Endodermal cell (in vitro differentiated cells): ENCODE data around the gene SLC34A3. TPM values are rescaled to one million over a fixed set of nuclear protein-coding genes. Genes with fewer than 3 reads are reported as not detected.

Source experiments
- DNase-seq: peaks from one replicate; pipeline ENCODE4 v3.0.0-alpha.2; 2017
- H3K27ac ChIP-seq: 2 replicates; pipeline ENCODE4 v1.5.1; 2013; ENCODE audit warnings: mild to moderate bottlenecking, low read depth, low read length, moderate library complexity
- H3K27me3 ChIP-seq: 2 replicates; pipeline ENCODE4 v1.6.1; 2013; ENCODE audit warnings: mild to moderate bottlenecking, low read length, moderate library complexity; ENCODE audit not compliant: insufficient read depth, control insufficient read depth, poor library complexity, severe bottlenecking
- H3K36me3 ChIP-seq: 2 replicates; pipeline ENCODE4 v1.7.0; 2013; ENCODE audit warnings: mild to moderate bottlenecking, low read length, moderate library complexity; ENCODE audit not compliant: control insufficient read depth, insufficient read depth
- H3K4me1 ChIP-seq: one replicate; pipeline ENCODE4 v1.7.0; 2013; ENCODE audit warnings: low read length; ENCODE audit not compliant: control insufficient read depth, insufficient read depth
- H3K4me3 ChIP-seq: 2 replicates; pipeline ENCODE4 v1.5.1; 2013; ENCODE audit warnings: mild to moderate bottlenecking, low read length, moderate library complexity
- H3K9ac ChIP-seq: 2 replicates; pipeline ENCODE4 v1.6.1; 2013; ENCODE audit warnings: mild to moderate bottlenecking, low read length, moderate library complexity; ENCODE audit not compliant: poor library complexity, severe bottlenecking; ENCODE audit errors: extremely low read depth
- H3K9me3 ChIP-seq: 2 replicates; pipeline ENCODE4 v1.6.1; 2013; ENCODE audit warnings: mild to moderate bottlenecking, low read length, moderate library complexity; ENCODE audit not compliant: control insufficient read depth
- H3K27ac Mint-ChIP-seq: 2 replicates; pipeline ENCODE4 v1.8.0; 2020; ENCODE audit warnings: mixed read lengths
- H3K27me3 Mint-ChIP-seq: 2 replicates; pipeline ENCODE4 v1.8.0; 2021; ENCODE audit warnings: mild to moderate bottlenecking, mixed read lengths; ENCODE audit not compliant: insufficient read depth
- H3K36me3 Mint-ChIP-seq: 2 replicates; pipeline ENCODE4 v1.8.0; 2020; ENCODE audit warnings: low read depth, mixed read lengths
- H3K4me1 Mint-ChIP-seq: 2 replicates; pipeline ENCODE4 v1.8.0; 2020; ENCODE audit warnings: mixed read lengths
- H3K4me3 Mint-ChIP-seq: 2 replicates; pipeline ENCODE4 v1.8.0; 2020; ENCODE audit warnings: mild to moderate bottlenecking, moderate library complexity, mixed read lengths
- H3K9me3 Mint-ChIP-seq: 2 replicates; pipeline ENCODE4 v1.8.0; 2020; ENCODE audit warnings: mild to moderate bottlenecking, mixed read lengths
- CTCF ChIP-seq: fragments of 200-600 bp; sonication (generic); conservative IDR thresholded peaks from 2 replicates; pipeline ENCODE4 v1.5.0; 2021; ENCODE audit warnings: antibody characterized with exemption, mild to moderate bottlenecking
- WGBS, 2 experiments: methylation state at CpG; one replicate each; pipeline versions ENCODE4 v1.1.5 to v1.1.7; 2013; ENCODE audit warnings: missing lambda C conversion rate in 2 of 2, mixed read lengths in 1 of 2; ENCODE audit not compliant: insufficient coverage in 1 of 2, insufficient read length in 1 of 2; 5-methylcytosine and 5-hydroxymethylcytosine counted together
- total RNA-seq, 2 donors: library from RNA; stranded (reverse); fragmentation: NEBNext Ultra II Directional in 1 of 2; extraction: Animal tissue kit (Norgen Biotek cat#: 25700) in 1 of 2; gene quantifications; 2 replicates in 1 of 2; 3 replicates in 1 of 2; pipeline ENCODE4 v1.2.1, GENCODE V29; 2021

SLC34A3 gene
- total RNA-seq, 2 donors from 2014 or later = 0.15 TPM; not detected in 1

- H3K27me3 ChIP-seq = no peaks in the 10 kb centered on the region
- peaks cover 14% of the 10 kb centered on the region for H3K4me1 ChIP-seq
- WGBS, 2 experiments = 77 to 82% methylated on average over 31 to 36 of the region's 36 CpGs
- no peak overlapping the region for H3K9ac ChIP-seq
- no peak for TF ChIP-seq CTCF
- H3K4me1 Mint-ChIP-seq = peaks cover 37% of the 10 kb centered on the region
- H3K27ac Mint-ChIP-seq = peak overlapping the region; percentile 70
- peak overlapping the region; percentile 92 for H3K4me3 ChIP-seq
- H3K9me3 Mint-ChIP-seq = no peaks in the 10 kb centered on the region
- H3K9me3 ChIP-seq = no peaks in the 10 kb centered on the region
- H3K36me3 Mint-ChIP-seq = peaks cover 19% of the 10 kb centered on the region
- H3K27ac ChIP-seq = no peak overlapping the region
- H3K27me3 Mint-ChIP-seq = peaks cover 4% of the 10 kb centered on the region
- DNase-seq = peak; percentile 76
- peaks cover 22% of the 10 kb centered on the region for H3K36me3 ChIP-seq
- H3K4me3 Mint-ChIP-seq = peak overlapping the region; percentile 85
Measured at GRCh38 chr9:137244486-137245449, 14.1 kb downstream of the SLC34A3 start.

- H3K4me3 Mint-ChIP-seq = no peak overlapping the region
- peaks cover 22% of the 10 kb centered on the region for H3K36me3 ChIP-seq
- H3K9me3 Mint-ChIP-seq = no peaks in the 10 kb centered on the region
- H3K4me3 ChIP-seq = no peak overlapping the region
- peaks cover 19% of the 10 kb centered on the region for H3K36me3 Mint-ChIP-seq
- 91 to 98% methylated on average over 13 to 25 of the region's 25 CpGs for WGBS, 2 experiments
- no peaks in the 10 kb centered on the region for H3K27me3 ChIP-seq
- no peak overlapping the region for H3K27ac Mint-ChIP-seq
- peaks cover 14% of the 10 kb centered on the region for H3K4me1 ChIP-seq
- TF ChIP-seq CTCF = no peak
- peak; percentile 55 for DNase-seq
- H3K27me3 Mint-ChIP-seq = peaks cover 4% of the 10 kb centered on the region
- no peak overlapping the region for H3K27ac ChIP-seq
- H3K4me1 Mint-ChIP-seq = peaks cover 43% of the 10 kb centered on the region
- H3K9ac ChIP-seq = no peak overlapping the region
- no peaks in the 10 kb centered on the region for H3K9me3 ChIP-seq
Measured at GRCh38 chr9:137245450-137246421, 15.0 kb downstream of the SLC34A3 start.

GRCh38 chr9:137247135-137247915 is 16.6 kb downstream of the SLC34A3 start:
- Mint-ChIP-seq H3K4me3 (no peak overlapping the region), H3K27me3 (peaks cover 4% of the 10 kb centered on the region), H3K27ac (no peak overlapping the region), H3K36me3 (peaks cover 16% of the 10 kb centered on the region), H3K9me3 (no peaks in the 10 kb centered on the region), H3K4me1 (peaks cover 44% of the 10 kb centered on the region)
- WGBS, 2 experiments = 74 to 80% methylated on average over 13 to 20 of the region's 20 CpGs
- peaks cover 17% of the 10 kb centered on the region for H3K36me3 ChIP-seq
- TF ChIP-seq CTCF = no peak
- H3K27ac ChIP-seq = no peak overlapping the region
- DNase-seq = no peak
- peaks cover 18% of the 10 kb centered on the region for H3K4me1 ChIP-seq
- H3K9ac ChIP-seq = no peak overlapping the region
- H3K27me3 ChIP-seq = no peaks in the 10 kb centered on the region
- H3K4me3 ChIP-seq = no peak overlapping the region
- no peaks in the 10 kb centered on the region for H3K9me3 ChIP-seq
